VCaP (cell line): ENCODE results near the gene MTERF4.

ENCODE experiments used
- H3K27ac ChIP-seq: fragments of 450-650 bp; 2 replicates; pipeline ENCODE4 v1.5.1; 2017
- CTCF ChIP-seq: fragments of 450-650 bp; conservative IDR thresholded peaks from 2 replicates; pipeline ENCODE4 v1.5.1; 2017; ENCODE audit warnings: mild to moderate bottlenecking, moderate library complexity

The MTERF4 gene

GRCh38 chr2:241138471-241138870 lies 36.4 kb upstream of the MTERF4 start:
- H3K27ac ChIP-seq = no peak overlapping the region
- TF ChIP-seq CTCF = no peak

GRCh38 chr2:241137276-241138190 lies 35.4 kb upstream of the MTERF4 start:
- TF ChIP-seq CTCF = no peak

GRCh38 chr2:241136661-241137260 lies 34.7 kb upstream of the MTERF4 start:
- TF ChIP-seq CTCF = no peak
- no peak overlapping the region for H3K27ac ChIP-seq

More at GRCh38 chr2:241137276-241138190, 35.4 kb upstream of the MTERF4 start:
- H3K27ac ChIP-seq = no peak overlapping the region

GRCh38 chr2:241136191-241136590 lies 34.1 kb upstream of the MTERF4 start:
- TF ChIP-seq CTCF = no peak
- no peak overlapping the region for H3K27ac ChIP-seq

- TF ChIP-seq CTCF = no peak
- no peak overlapping the region for H3K27ac ChIP-seq
Measured at GRCh38 chr2:241135737-241136136, 33.6 kb upstream of the MTERF4 start.

- no peak overlapping the region for H3K27ac ChIP-seq
- no peak for TF ChIP-seq CTCF
Measured at GRCh38 chr2:241134711-241135110, 32.6 kb upstream of the MTERF4 start.

GRCh38 chr2:241133436-241133820 lies 31.3 kb upstream of the MTERF4 start:
- no peak for TF ChIP-seq CTCF
- no peak overlapping the region for H3K27ac ChIP-seq
